A673 (cell line): ENCODE measurements around the gene BACH2. TPM values are rescaled to one million over a fixed set of nuclear protein-coding genes. Genes with fewer than 3 reads are reported as not detected.
A peak's percentile ranks its signal among the peaks of the same experiment; 100 is the strongest.

Experiments
- BruUV-seq: library from RNA; stranded (reverse); fragments of 400-500 nt; replicated peaks from 2 replicates; lab custom pipeline; 2021; lab: Mats Ljungman, UMichigan
- CTCF ChIA-PET: fragments of 300-600 bp; sonication (Branson Sonifier 250); formaldehyde crosslinking; loops from one replicate; lab custom pipeline; 2022; ENCODE audit warnings: antibody characterized with exemption; lab: Charles Lee
- POLR2A ChIA-PET: fragments of 300-600 bp; sonication (Branson Sonifier 250); formaldehyde crosslinking; loops from one replicate; lab custom pipeline; 2022; ENCODE audit warnings: antibody characterized with exemption; ENCODE audit not compliant: low non-redundant PET; lab: Charles Lee
- DNase-seq: peaks from one replicate; pipeline ENCODE4 v3.0.0-alpha.2; 2015; ENCODE audit warnings: low spot score
- H3K27ac ChIP-seq: fragments of 200-600 bp; sonication (generic); 2 replicates; pipeline ENCODE4 v1.5.1; 2016; ENCODE audit warnings: mixed run types, low read depth, mild to moderate bottlenecking, mixed read lengths, antibody characterized with exemption, low read length; ENCODE audit not compliant: poor library complexity, severe bottlenecking
- H3K27me3 ChIP-seq: fragments of 200-600 bp; sonication (generic); replicated peaks from 2 replicates; pipeline ENCODE4 v1.6.1; 2017; ENCODE audit warnings: mixed run types, low read depth, mild to moderate bottlenecking, mixed read lengths, antibody characterized with exemption, low read length; ENCODE audit not compliant: insufficient read depth, poor library complexity
- H3K36me3 ChIP-seq: fragments of 200-600 bp; sonication (generic); 2 replicates; pipeline ENCODE4 v1.6.1; 2016; ENCODE audit warnings: mixed run types, mild to moderate bottlenecking, mixed read lengths, antibody characterized with exemption, low read length; ENCODE audit not compliant: insufficient read depth, poor library complexity, severe bottlenecking
- H3K4me1 ChIP-seq: fragments of 200-600 bp; sonication (generic); 2 replicates; pipeline ENCODE4 v1.6.1; 2017; ENCODE audit warnings: mixed run types, mild to moderate bottlenecking, mixed read lengths, antibody characterized with exemption, low read length; ENCODE audit not compliant: insufficient read depth, poor library complexity, severe bottlenecking
- H3K4me3 ChIP-seq: fragments of 200-600 bp; sonication (generic); 2 replicates; pipeline ENCODE4 v1.5.1; 2016; ENCODE audit warnings: low read depth, mixed run types, mild to moderate bottlenecking, mixed read lengths, low read length; ENCODE audit not compliant: poor library complexity, severe bottlenecking
- H3K9me3 ChIP-seq: fragments of 200-600 bp; sonication (generic); 2 replicates; pipeline ENCODE4 v1.6.1; 2016; ENCODE audit warnings: mixed run types, low read depth, mild to moderate bottlenecking, mixed read lengths, antibody characterized with exemption, low read length; ENCODE audit not compliant: poor library complexity, severe bottlenecking
- EZH2 ChIP-seq: fragments of 200-600 bp; sonication (generic); IDR thresholded peaks from 2 replicates; pipeline ENCODE4 v1.6.1; 2017; ENCODE audit warnings: borderline replicate concordance, low read depth, mild to moderate bottlenecking, mixed read lengths, antibody characterized with exemption, low read length; ENCODE audit not compliant: poor library complexity, severe bottlenecking
- intact Hi-C: fragments of 100-400 bp; cut with micrococcal nuclease; formaldehyde crosslinking; loops from one replicate; pipeline ENCODE4 v1.10.0; 2022; ENCODE audit not compliant: unreplicated experiment
- total RNA-seq: library from RNA; stranded (reverse); gene quantifications from 2 replicates; pipeline ENCODE4 v1.2.3, GENCODE V29; 2021
- TF ChIP-seq, protein P1 (sequence below): fragments of 300-800, 200-600 bp; sonication (generic); conservative IDR thresholded peaks from 2 replicates; pipeline ENCODE4 v1.5.1; 2017; ENCODE audit warnings: low read depth, mild to moderate bottlenecking, antibody characterized with exemption, low read length, moderate library complexity, mixed read lengths

Gene BACH2
- total RNA-seq, 1 experiment from 2014 or later, result 0.37 TPM

DNA sequence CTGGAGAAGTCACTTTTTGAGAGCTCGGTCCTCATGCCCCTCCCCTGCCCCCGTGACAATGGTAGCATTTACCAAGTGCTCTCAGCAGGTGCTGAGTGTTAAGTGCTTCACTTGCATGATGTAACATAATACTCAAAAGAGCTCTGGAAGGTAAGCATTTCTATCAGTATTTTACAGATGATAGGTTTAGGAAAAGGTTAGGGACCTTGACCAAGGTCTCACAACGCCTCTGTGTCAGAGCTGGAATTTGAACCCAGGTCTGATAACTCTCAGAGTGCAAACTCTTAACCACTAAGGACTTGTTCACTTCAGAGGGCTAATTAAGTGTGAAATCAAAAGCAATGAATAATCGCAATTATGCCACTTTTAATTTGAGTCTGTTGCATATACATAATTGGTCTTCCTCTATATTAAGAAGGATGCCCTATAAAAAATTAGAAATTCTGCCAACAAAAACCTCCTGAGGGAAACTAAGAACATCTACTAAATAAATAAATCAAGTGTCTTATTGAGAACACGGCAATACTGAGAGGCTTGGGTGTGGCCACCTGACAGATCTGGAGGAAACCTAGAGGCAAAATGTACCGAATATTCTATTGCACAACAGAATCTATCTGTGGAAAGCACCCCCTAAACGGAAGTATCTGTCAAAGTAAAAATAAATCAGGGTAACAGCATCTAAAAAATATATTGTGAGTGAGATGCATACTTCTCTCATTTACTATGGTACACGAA is 109.8 kb downstream of the BACH2 start:
- no peak for TF ChIP-seq EZH2
- TF ChIP-seq, protein P1, sequence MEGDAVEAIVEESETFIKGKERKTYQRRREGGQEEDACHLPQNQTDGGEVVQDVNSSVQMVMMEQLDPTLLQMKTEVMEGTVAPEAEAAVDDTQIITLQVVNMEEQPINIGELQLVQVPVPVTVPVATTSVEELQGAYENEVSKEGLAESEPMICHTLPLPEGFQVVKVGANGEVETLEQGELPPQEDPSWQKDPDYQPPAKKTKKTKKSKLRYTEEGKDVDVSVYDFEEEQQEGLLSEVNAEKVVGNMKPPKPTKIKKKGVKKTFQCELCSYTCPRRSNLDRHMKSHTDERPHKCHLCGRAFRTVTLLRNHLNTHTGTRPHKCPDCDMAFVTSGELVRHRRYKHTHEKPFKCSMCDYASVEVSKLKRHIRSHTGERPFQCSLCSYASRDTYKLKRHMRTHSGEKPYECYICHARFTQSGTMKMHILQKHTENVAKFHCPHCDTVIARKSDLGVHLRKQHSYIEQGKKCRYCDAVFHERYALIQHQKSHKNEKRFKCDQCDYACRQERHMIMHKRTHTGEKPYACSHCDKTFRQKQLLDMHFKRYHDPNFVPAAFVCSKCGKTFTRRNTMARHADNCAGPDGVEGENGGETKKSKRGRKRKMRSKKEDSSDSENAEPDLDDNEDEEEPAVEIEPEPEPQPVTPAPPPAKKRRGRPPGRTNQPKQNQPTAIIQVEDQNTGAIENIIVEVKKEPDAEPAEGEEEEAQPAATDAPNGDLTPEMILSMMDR, result no peak
- intact Hi-C loops, result no loop called here
- BruUV-seq, result no TSS peak
- Histone ChIP-seq H3K27ac (no peak overlapping the region), H3K36me3 (no peaks in the 10 kb centered on the region), H3K4me3 (no peak overlapping the region), H3K9me3 (no peaks in the 10 kb centered on the region), H3K4me1 (peaks cover 16% of the 10 kb centered on the region), H3K27me3 (no peaks in the 10 kb centered on the region)
- ChIA-PET POLR2A (no interaction called here), CTCF (no interaction called here)
- DNase-seq, result peak; percentile 43

DNA sequence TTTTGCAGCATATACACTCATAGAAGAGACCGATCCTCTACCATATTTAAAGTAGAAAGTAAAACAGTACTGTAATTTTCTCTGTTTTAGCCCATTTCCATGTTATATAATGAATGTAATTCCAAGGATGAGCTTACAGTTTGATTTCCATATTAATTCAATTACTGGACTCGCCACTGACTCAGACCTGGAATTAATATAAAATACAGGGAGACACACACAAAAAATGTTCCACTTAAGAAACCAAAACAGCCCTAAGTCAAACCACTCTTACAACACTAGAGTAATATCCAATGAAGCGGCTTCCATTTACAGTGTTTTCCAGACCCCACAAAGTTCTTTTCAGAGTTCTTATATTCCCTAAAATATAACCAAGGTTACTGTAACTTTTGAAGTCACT is 110.6 kb downstream of the BACH2 start:
- no peaks in the 10 kb centered on the region for H3K27me3 ChIP-seq
- ChIA-PET POLR2A (no interaction called here), CTCF (no interaction called here)
- no peaks in the 10 kb centered on the region for H3K36me3 ChIP-seq
- H3K9me3 ChIP-seq, result no peaks in the 10 kb centered on the region
- no peak overlapping the region for H3K4me3 ChIP-seq
- intact Hi-C loops, result no loop called here
- no peak for TF ChIP-seq EZH2
- no peak overlapping the region for H3K27ac ChIP-seq
- no TSS peak for BruUV-seq
- no peak for DNase-seq
- peaks cover 16% of the 10 kb centered on the region for H3K4me1 ChIP-seq

DNA sequence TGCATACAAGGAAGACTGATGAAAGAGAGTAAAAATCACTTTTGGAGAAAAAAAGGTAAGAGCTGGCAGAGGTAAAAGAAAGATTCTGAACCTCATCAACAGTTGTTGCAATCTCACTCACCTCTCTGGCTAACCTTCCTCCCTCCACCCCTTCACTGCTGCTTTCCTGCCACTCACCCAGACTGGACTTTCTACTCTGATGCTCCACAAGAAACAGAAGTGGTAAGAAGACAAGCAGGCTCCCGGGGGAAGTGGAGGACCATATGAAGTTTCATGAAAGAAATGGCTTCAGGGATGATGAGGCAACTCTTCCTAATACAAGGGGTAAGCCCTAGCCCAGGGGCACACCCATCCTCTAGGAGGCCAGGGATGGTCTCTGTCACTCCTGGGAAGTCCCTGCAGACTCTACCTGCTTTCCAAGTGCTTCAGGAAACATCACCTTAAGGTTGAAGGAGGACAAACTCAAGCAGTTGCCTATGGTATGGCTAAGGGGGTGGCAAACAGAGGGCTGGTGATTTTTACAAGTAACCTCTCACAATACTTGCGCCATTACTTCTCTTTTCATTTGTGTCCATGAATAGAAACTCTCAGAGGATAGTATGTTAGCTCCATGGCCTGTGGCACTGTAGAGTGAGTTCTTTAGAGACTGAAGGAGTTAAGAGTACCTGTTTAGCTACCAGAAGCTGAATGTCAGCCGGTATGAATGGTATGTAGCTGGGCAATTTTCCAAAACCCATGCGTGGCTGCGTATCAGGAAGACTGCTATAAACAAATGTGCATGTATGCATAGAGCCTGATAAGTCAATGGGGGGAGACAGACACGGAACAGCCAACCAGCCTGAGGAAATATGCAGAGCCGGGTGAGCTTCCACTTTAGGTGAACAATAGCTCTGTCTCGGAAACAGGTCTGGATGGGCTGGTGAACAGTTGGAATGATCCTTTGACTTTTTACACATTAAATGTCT is 112.0 kb downstream of the BACH2 start:
- H3K36me3 ChIP-seq, result no peaks in the 10 kb centered on the region
- H3K27ac ChIP-seq, result no peak overlapping the region
- DNase-seq, result no peak
- ChIA-PET CTCF (no interaction called here), POLR2A (no interaction called here)
- TF ChIP-seq, protein P1, result no peak
- TF ChIP-seq EZH2, result no peak
- intact Hi-C loops, result no loop called here
- BruUV-seq, result no TSS peak
- peaks cover 16% of the 10 kb centered on the region for H3K4me1 ChIP-seq
- H3K4me3 ChIP-seq, result no peak overlapping the region
- H3K27me3 ChIP-seq, result no peaks in the 10 kb centered on the region
- H3K9me3 ChIP-seq, result no peaks in the 10 kb centered on the region
